Spinal cord (tissue), 10 donors: ENCODE data around the gene GANAB. TPM values are rescaled to one million over a fixed set of nuclear protein-coding genes. Genes with fewer than 3 reads are reported as not detected.

Experiments used
- DNase-seq, 6 donors: peaks; one replicate each; pipeline versions ENCODE4 v3.0.0 to v3.0.0-alpha.2; 2013 to 2015; ENCODE audit warnings: low spot score in 6 of 6, low read depth in 4 of 6
- H3K27ac ChIP-seq: one replicate; pipeline ENCODE4 v1.5.1; 2013; ENCODE audit warnings: low read depth, low read length, control low read depth
- H3K27me3 ChIP-seq: one replicate; pipeline ENCODE4 v1.6.1; 2013; ENCODE audit warnings: low read length; ENCODE audit not compliant: control insufficient read depth, insufficient read depth
- H3K36me3 ChIP-seq: one replicate; pipeline ENCODE4 v1.6.1; 2013; ENCODE audit warnings: low read length; ENCODE audit not compliant: control insufficient read depth, insufficient read depth
- H3K4me1 ChIP-seq: one replicate; pipeline ENCODE4 v1.6.1; 2013; ENCODE audit warnings: low read length; ENCODE audit not compliant: control insufficient read depth, insufficient read depth
- H3K4me3 ChIP-seq: one replicate; pipeline ENCODE4 v1.5.1; 2013; ENCODE audit warnings: low read depth, low read length, control low read depth
- H3K9me3 ChIP-seq: one replicate; pipeline ENCODE4 v1.6.1; 2013; ENCODE audit warnings: low read length; ENCODE audit not compliant: control insufficient read depth, insufficient read depth
- WGBS: methylation state at CpG from one replicate; pipeline ENCODE4 v1.1.5; 2013; ENCODE audit warnings: missing lambda C conversion rate; ENCODE audit not compliant: insufficient coverage; 5-methylcytosine and 5-hydroxymethylcytosine counted together
- polyA plus RNA-seq, 2 donors: library from polyadenylated mRNA; unstranded; fragments of 120-200 nt; gene quantifications; one replicate each; pipeline ENCODE4 v1.2.1, GENCODE V29; 2013; ENCODE audit not compliant: insufficient read length in 2 of 2
- small RNA-seq: library from RNA; depleted of rRNA; stranded (forward); fragments of <200 nt; gene quantifications from one replicate; pipeline ENCODE3, GENCODE V24; 2014; ENCODE audit warnings: low replicate concordance
- total RNA-seq, 2 donors: library from RNA; depleted of rRNA in 1 of 2; stranded (reverse); fragments of 120-200 nt in 1 of 2; fragments of >200 nt in 1 of 2; gene quantifications; one replicate each; pipeline versions ENCODE4 v1.2.3 to v1.2.4, GENCODE V29; 2013 to 2014
- donor health status: healthy.

Gene GANAB
- total and polyA plus RNA-seq, 4 donors, result 119 to 195 (median 165) TPM

DNA sequence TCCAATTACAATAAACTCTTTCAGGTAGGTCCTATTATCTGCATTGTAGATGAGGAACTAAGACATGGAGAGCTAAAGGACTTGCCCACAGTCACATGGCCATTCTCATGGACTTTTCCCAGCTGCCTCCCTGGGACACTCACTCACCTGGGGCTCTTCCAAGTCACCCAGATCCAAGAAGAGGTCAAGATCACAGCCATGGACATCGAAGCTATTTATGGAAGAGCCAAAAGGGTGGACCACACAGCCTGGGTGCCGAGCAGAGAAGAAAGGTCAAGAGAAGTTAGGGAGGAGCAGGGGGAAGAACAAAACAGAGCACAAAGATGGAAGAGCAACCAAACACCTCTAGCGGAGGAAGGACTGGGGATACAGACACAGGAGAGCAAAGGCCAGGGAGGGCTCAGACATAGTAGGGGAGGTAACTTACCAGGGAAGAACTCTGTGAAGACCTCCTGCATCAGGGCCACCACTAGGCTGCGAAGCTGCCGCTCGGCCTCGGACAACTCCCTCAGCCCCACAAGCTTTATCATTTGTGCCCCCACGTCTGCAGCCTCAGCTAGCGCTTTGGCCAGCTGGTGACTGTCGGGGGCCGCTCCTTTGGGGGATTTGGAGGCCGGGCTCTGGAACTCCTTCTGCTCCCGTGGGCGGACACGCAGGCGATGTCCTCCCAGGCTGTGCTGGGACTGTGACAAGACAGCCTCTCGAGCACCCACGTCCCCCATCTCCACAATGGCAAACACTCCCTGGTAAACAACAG, 65.3 kb downstream of the GANAB start:
- H3K36me3 ChIP-seq, result peaks cover 82% of the 10 kb centered on the region
- H3K27ac ChIP-seq, result no peak overlapping the region
- no peak for DNase-seq
- H3K9me3 ChIP-seq, result no peaks in the 10 kb centered on the region
- H3K4me1 ChIP-seq, result no peaks in the 10 kb centered on the region
- H3K27me3 ChIP-seq, result no peaks in the 10 kb centered on the region
- WGBS, result 97% methylated on average over 11 of the region's 18 CpGs
- H3K4me3 ChIP-seq, result no peak overlapping the region

DNA sequence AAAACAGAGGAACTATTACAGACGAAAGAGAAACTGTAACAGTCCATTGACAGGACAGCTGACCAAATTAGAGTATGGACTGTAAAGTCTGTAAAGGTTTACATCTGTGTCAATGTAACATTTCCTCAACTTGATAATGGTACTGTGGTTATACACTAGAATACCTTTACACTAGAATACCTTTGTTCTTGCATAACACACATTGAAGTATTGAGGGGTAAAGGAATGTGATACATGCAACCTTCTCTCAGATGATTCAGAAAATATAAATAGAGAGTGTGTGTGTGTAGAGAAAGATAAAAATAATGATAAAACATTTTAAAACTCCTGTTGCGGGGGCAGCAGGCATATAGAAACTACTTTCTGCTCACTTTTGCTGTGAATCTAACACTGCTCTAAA, 67.2 kb downstream of the GANAB start:
- no peak for DNase-seq
- H3K27me3 ChIP-seq, result no peaks in the 10 kb centered on the region
- WGBS, result 100% methylated on average over 1 of the region's 2 CpGs
- H3K36me3 ChIP-seq, result peaks cover 80% of the 10 kb centered on the region
- no peak overlapping the region for H3K4me3 ChIP-seq
- H3K4me1 ChIP-seq, result peaks cover 17% of the 10 kb centered on the region
- no peaks in the 10 kb centered on the region for H3K9me3 ChIP-seq
- no peak overlapping the region for H3K27ac ChIP-seq

DNA sequence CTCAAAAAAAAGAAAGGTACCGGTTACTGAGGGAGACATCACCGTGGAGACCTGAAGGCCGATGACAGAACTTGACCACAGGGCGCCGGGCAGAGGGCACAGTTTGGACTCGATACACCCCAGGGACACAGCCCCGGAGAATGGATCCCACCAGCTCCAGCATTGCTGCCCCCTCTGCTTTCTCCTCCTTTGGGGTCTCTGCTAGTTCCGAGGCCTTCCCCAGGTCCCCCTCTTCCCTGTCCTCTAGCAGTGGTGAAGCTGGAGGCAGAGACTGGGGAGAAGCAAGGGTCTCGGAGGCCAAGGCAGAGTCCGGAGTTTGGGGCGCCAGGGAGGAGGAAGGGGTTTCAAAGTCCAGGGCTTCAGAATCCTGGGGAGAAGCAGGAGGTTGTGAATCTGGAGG, 67.9 kb downstream of the GANAB start:
- H3K27ac ChIP-seq, result no peak overlapping the region
- no peaks in the 10 kb centered on the region for H3K9me3 ChIP-seq
- WGBS, result 94% methylated on average over 10 of the region's 11 CpGs
- no peak for DNase-seq
- peaks cover 77% of the 10 kb centered on the region for H3K36me3 ChIP-seq
- H3K27me3 ChIP-seq, result no peaks in the 10 kb centered on the region
- H3K4me1 ChIP-seq, result peaks cover 19% of the 10 kb centered on the region
- no peak overlapping the region for H3K4me3 ChIP-seq

DNA sequence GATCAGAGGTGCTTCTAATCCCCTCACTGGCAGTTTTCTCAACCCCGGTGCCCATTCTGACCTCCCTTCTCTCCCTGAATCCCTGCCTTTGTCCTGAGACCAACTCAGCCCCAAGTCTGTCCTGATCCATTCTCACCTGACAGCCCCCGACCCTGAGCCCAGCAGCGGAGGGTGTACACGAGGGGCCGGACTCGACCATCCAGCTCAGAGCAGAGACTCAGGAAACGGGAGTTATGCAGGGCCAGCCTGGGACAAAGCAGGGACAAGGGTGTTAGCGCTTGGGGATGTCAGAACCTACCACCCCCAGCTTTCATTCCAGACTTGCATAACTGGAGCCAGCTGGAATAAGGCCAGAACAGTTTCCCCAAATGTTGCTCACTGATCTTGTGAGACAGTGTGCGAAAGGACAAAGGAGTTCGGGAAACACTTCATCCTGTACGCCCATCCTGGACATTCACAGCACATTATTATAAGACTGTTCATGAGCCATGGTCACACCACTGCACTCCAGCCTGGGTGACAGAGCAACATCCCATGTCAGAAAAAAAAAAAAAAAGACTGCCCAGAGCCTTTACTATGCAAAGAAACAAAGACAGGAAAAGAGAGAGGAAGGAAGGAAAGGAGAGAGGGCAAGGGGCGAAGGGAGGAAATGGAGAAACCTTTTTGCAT, 69.2 kb downstream of the GANAB start:
- WGBS, result 81% methylated on average over 11 of the region's 12 CpGs
- Histone ChIP-seq H3K27ac (peak overlapping the region; percentile 37), H3K9me3 (no peaks in the 10 kb centered on the region), H3K27me3 (no peaks in the 10 kb centered on the region), H3K36me3 (peaks cover 74% of the 10 kb centered on the region), H3K4me3 (no peak overlapping the region), H3K4me1 (peaks cover 23% of the 10 kb centered on the region)
- no peak for DNase-seq

GRCh38 chr11:62575837-62576236, 70.6 kb downstream of the GANAB start:
- Histone ChIP-seq H3K27ac (no peak overlapping the region), H3K4me3 (no peak overlapping the region), H3K36me3 (peaks cover 71% of the 10 kb centered on the region), H3K4me1 (peaks cover 23% of the 10 kb centered on the region), H3K9me3 (no peaks in the 10 kb centered on the region), H3K27me3 (no peaks in the 10 kb centered on the region)
- no peak for DNase-seq
- 93% methylated on average over 13 of the region's 14 CpGs for WGBS

GRCh38 chr11:62575156-62575555, 71.3 kb downstream of the GANAB start:
- 70% methylated on average over 17 of the region's 17 CpGs for whole genome bisulfite sequencing
- Histone ChIP-seq H3K27ac (peak overlapping the region; percentile 97), H3K4me3 (peak overlapping the region; percentile 93), H3K36me3 (peaks cover 73% of the 10 kb centered on the region), H3K27me3 (no peaks in the 10 kb centered on the region), H3K9me3 (no peaks in the 10 kb centered on the region), H3K4me1 (peaks cover 23% of the 10 kb centered on the region)
- no peak for DNase-seq

Small RNA genes within 50 kb of the gene (small RNA-seq; reads per million reads assigned to genes)
- gene AP001458.1 (not detected), gene SNORA57 (not detected)

Other genes with a start within 250 kb of the GANAB start
- gene SCGB1A1, start 227.6 kb downstream of the GANAB start, total RNA-seq, result not detected
- gene SCGB1A1, start 227.6 kb downstream of the GANAB start, polyA plus RNA-seq, result under 1 TPM in 1 of 2 donors, not detected in 1; 0.69 TPM
- gene AHNAK, start 99.8 kb downstream of the GANAB start, total RNA-seq, result 100 to 1,000 TPM; 247 to 463 TPM
- gene AHNAK, start 99.8 kb downstream of the GANAB start, polyA plus RNA-seq, result 10 to 100 TPM; 60.2 to 84.0 TPM
- 1,000 to 10,000 TPM in 1 of 2 donors, 100 to 1,000 TPM in 1; 887 to 2,089 TPM for gene EEF1G, start 72.7 kb downstream of the GANAB start, total RNA-seq
- 1,000 to 10,000 TPM; 1,849 to 2,100 TPM for gene EEF1G, start 72.7 kb downstream of the GANAB start, polyA plus RNA-seq
- gene TUT1, start 55.1 kb downstream of the GANAB start, total RNA-seq, result 1 to 10 TPM; 4.3 to 9.0 TPM
- gene TUT1, start 55.1 kb downstream of the GANAB start, polyA plus RNA-seq, result 10 to 100 TPM; 18.4 to 22.1 TPM
- 10 to 100 TPM; 72.9 to 88.0 TPM for gene MTA2, start 44.7 kb downstream of the GANAB start, total RNA-seq
- gene MTA2, start 44.7 kb downstream of the GANAB start, polyA plus RNA-seq, result 10 to 100 TPM; 82.1 to 91.6 TPM
- gene EML3, start 33.8 kb downstream of the GANAB start, total RNA-seq, result 10 to 100 TPM; 10.5 to 30.2 TPM
- gene EML3, start 33.8 kb downstream of the GANAB start, polyA plus RNA-seq, result 10 to 100 TPM; 30.3 to 46.3 TPM
- 10 to 100 TPM in 1 of 2 donors, 1 to 10 TPM in 1; 4.8 to 11.9 TPM for gene ROM1, start 33.4 kb downstream of the GANAB start, total RNA-seq
- 10 to 100 TPM in 1 of 2 donors, 1 to 10 TPM in 1; 8.7 to 11.1 TPM for gene ROM1, start 33.4 kb downstream of the GANAB start, polyA plus RNA-seq
- gene B3GAT3, start 24.6 kb downstream of the GANAB start, total RNA-seq, result 10 to 100 TPM; 26.6 to 40.5 TPM
- 10 to 100 TPM; 54.2 to 70.5 TPM for gene B3GAT3, start 24.6 kb downstream of the GANAB start, polyA plus RNA-seq
- gene INTS5, start 6.7 kb upstream of the GANAB start, total RNA-seq, result 10 to 100 TPM; 12.0 to 14.3 TPM
- 10 to 100 TPM; 15.5 to 17.9 TPM for gene INTS5, start 6.7 kb upstream of the GANAB start, polyA plus RNA-seq
- 10 to 100 TPM; 21.4 to 66.0 TPM for gene C11orf98, start 18.6 kb upstream of the GANAB start, total RNA-seq
- 10 to 100 TPM; 61.9 to 63.5 TPM for gene C11orf98, start 18.6 kb upstream of the GANAB start, polyA plus RNA-seq
- gene CSKMT, start 18.7 kb upstream of the GANAB start, total RNA-seq, result 10 to 100 TPM in 1 of 2 donors, 1 to 10 TPM in 1; 6.0 to 13.7 TPM
- gene CSKMT, start 18.7 kb upstream of the GANAB start, polyA plus RNA-seq, result 1 to 10 TPM; 8.1 to 9.6 TPM
- gene UQCC3, start 25.1 kb upstream of the GANAB start, total RNA-seq, result 10 to 100 TPM in 1 of 2 donors, 1 to 10 TPM in 1; 5.4 to 15.2 TPM
- gene UQCC3, start 25.1 kb upstream of the GANAB start, polyA plus RNA-seq, result 10 to 100 TPM; 13.7 to 14.3 TPM
- 1 to 10 TPM; 2.9 to 6.1 TPM for gene LBHD1, start 25.7 kb upstream of the GANAB start, total RNA-seq
- gene LBHD1, start 25.7 kb upstream of the GANAB start, polyA plus RNA-seq, result 10 to 100 TPM in 1 of 2 donors, 1 to 10 TPM in 1; 7.5 to 10.2 TPM
- gene UBXN1, start 32.5 kb upstream of the GANAB start, total RNA-seq, result 10 to 100 TPM; 32.0 to 89.6 TPM
- 100 to 1,000 TPM; 141 to 148 TPM for gene UBXN1, start 32.5 kb upstream of the GANAB start, polyA plus RNA-seq
- gene LRRN4CL, start 42.9 kb upstream of the GANAB start, total RNA-seq, result 10 to 100 TPM in 1 of 2 donors, 1 to 10 TPM in 1; 3.2 to 15.0 TPM
- gene LRRN4CL, start 42.9 kb upstream of the GANAB start, polyA plus RNA-seq, result 1 to 10 TPM in 1 of 2 donors, under 1 TPM in 1; 0.40 to 3.2 TPM
- gene BSCL2, start 60.8 kb upstream of the GANAB start, total RNA-seq, result 100 to 1,000 TPM; 147 to 179 TPM
- gene BSCL2, start 60.8 kb upstream of the GANAB start, polyA plus RNA-seq, result 100 to 1,000 TPM; 224 to 261 TPM
- gene GNG3, start 61.1 kb upstream of the GANAB start, total RNA-seq, result 10 to 100 TPM; 25.6 to 54.8 TPM
- 100 to 1,000 TPM; 288 to 295 TPM for gene GNG3, start 61.1 kb upstream of the GANAB start, polyA plus RNA-seq
- gene HNRNPUL2, start 80.8 kb upstream of the GANAB start, total RNA-seq, result 10 to 100 TPM; 15.3 to 32.6 TPM
- gene HNRNPUL2, start 80.8 kb upstream of the GANAB start, polyA plus RNA-seq, result 10 to 100 TPM; 62.8 to 69.3 TPM
- gene TTC9C, start 81.9 kb upstream of the GANAB start, total RNA-seq, result 10 to 100 TPM; 30.7 to 40.9 TPM
- gene TTC9C, start 81.9 kb upstream of the GANAB start, polyA plus RNA-seq, result 10 to 100 TPM; 34.8 to 47.5 TPM
- gene ZBTB3, start 107.5 kb upstream of the GANAB start, total RNA-seq, result 10 to 100 TPM; 11.7 to 15.3 TPM
- gene ZBTB3, start 107.5 kb upstream of the GANAB start, polyA plus RNA-seq, result 10 to 100 TPM in 1 of 2 donors, 1 to 10 TPM in 1; 6.8 to 11.6 TPM
- 100 to 1,000 TPM in 1 of 2 donors, 10 to 100 TPM in 1; 80.1 to 178 TPM for gene POLR2G, start 115.0 kb upstream of the GANAB start, total RNA-seq
- 100 to 1,000 TPM; 145 to 152 TPM for gene POLR2G, start 115.0 kb upstream of the GANAB start, polyA plus RNA-seq
- gene TAF6L, start 124.8 kb upstream of the GANAB start, total RNA-seq, result 10 to 100 TPM; 14.4 to 29.5 TPM
- gene TAF6L, start 124.8 kb upstream of the GANAB start, polyA plus RNA-seq, result 10 to 100 TPM; 27.1 to 37.6 TPM
- 10 to 100 TPM; 22.7 to 57.9 TPM for gene TMEM179B, start 140.8 kb upstream of the GANAB start, total RNA-seq
- 10 to 100 TPM; 44.0 to 57.2 TPM for gene TMEM179B, start 140.8 kb upstream of the GANAB start, polyA plus RNA-seq
- 10 to 100 TPM; 12.3 to 24.0 TPM for gene TMEM223, start 145.4 kb upstream of the GANAB start, total RNA-seq
- gene TMEM223, start 145.4 kb upstream of the GANAB start, polyA plus RNA-seq, result 10 to 100 TPM; 23.2 to 25.5 TPM
- gene NXF1, start 158.8 kb upstream of the GANAB start, total RNA-seq, result 10 to 100 TPM; 32.2 to 46.2 TPM
- 100 to 1,000 TPM in 1 of 2 donors, 10 to 100 TPM in 1; 89.7 to 106 TPM for gene NXF1, start 158.8 kb upstream of the GANAB start, polyA plus RNA-seq
- gene STX5, start 185.4 kb upstream of the GANAB start, total RNA-seq, result 10 to 100 TPM; 31.1 to 40.8 TPM
- 10 to 100 TPM; 46.0 to 48.5 TPM for gene STX5, start 185.4 kb upstream of the GANAB start, polyA plus RNA-seq
- not detected for gene TEX54, start 186.2 kb upstream of the GANAB start, total RNA-seq
- under 1 TPM in 1 of 2 donors, not detected in 1; 0.57 TPM for gene TEX54, start 186.2 kb upstream of the GANAB start, polyA plus RNA-seq
- gene WDR74, start 193.0 kb upstream of the GANAB start, total RNA-seq, result 10 to 100 TPM; 25.5 to 42.6 TPM
- gene WDR74, start 193.0 kb upstream of the GANAB start, polyA plus RNA-seq, result 10 to 100 TPM; 34.4 to 45.5 TPM
- gene SLC3A2, start 234.3 kb upstream of the GANAB start, total RNA-seq, result 100 to 1,000 TPM; 170 to 372 TPM
- gene SLC3A2, start 234.3 kb upstream of the GANAB start, polyA plus RNA-seq, result 100 to 1,000 TPM; 180 to 243 TPM